Measurements from ENCODE around the gene TCEAL9.

The TCEAL9 gene

GRCh38 chrX:103360092-103360491 is 3.8 kb downstream of the TCEAL9 start:
- DNase-seq (ENCODE audit: low read depth): no peak
- H3K4me3 ChIP-seq (ENCODE audit: low read length): no peak overlapping the region
- TF ChIP-seq CTCF (conservative IDR thresholded peaks at IDR 0.05; ENCODE audit: low read length): no peak

- TF ChIP-seq CTCF (conservative IDR thresholded peaks at IDR 0.05; ENCODE audit: low read length): no peak
- H3K4me3 ChIP-seq (ENCODE audit: low read length): no peak overlapping the region
- DNase-seq (ENCODE audit: low read depth): no peak
Measured at GRCh38 chrX:103360916-103361315, 4.6 kb downstream of the TCEAL9 start.

GRCh38 chrX:103361798-103362197 is 5.5 kb downstream of the TCEAL9 start:
- no peak for DNase-seq (ENCODE audit: low read depth)
- TF ChIP-seq CTCF (conservative IDR thresholded peaks at IDR 0.05; ENCODE audit: low read length): no peak
- no peak overlapping the region for H3K4me3 ChIP-seq (ENCODE audit: low read length)

- H3K4me3 ChIP-seq (ENCODE audit: low read length): no peak overlapping the region
- no peak for TF ChIP-seq CTCF (conservative IDR thresholded peaks at IDR 0.05; ENCODE audit: low read length)
- peak; percentile 64 for DNase-seq (ENCODE audit: low read depth)
Measured at GRCh38 chrX:103362474-103362873, 6.2 kb downstream of the TCEAL9 start.

- DNase-seq (ENCODE audit: low read depth): no peak
- TF ChIP-seq CTCF (conservative IDR thresholded peaks at IDR 0.05; ENCODE audit: low read length): no peak
- H3K4me3 ChIP-seq (ENCODE audit: low read length): no peak overlapping the region
Measured at GRCh38 chrX:103363046-103363445, 6.7 kb downstream of the TCEAL9 start.

- TF ChIP-seq CTCF (conservative IDR thresholded peaks at IDR 0.05; ENCODE audit: low read length): no peak
- no peak overlapping the region for H3K4me3 ChIP-seq (ENCODE audit: low read length)
- DNase-seq (ENCODE audit: low read depth): peak; percentile 31
Measured at GRCh38 chrX:103367502-103367901, 11.2 kb downstream of the TCEAL9 start.

- H3K4me3 ChIP-seq (ENCODE audit: low read length): no peak overlapping the region
- TF ChIP-seq CTCF (conservative IDR thresholded peaks at IDR 0.05; ENCODE audit: low read length): no peak
- no peak for DNase-seq (ENCODE audit: low read depth)
Measured at GRCh38 chrX:103369479-103369878, 13.2 kb downstream of the TCEAL9 start.
